GM19025 (cell line): Measurements from ENCODE around the gene SH2D2A.
"Not testable (repeated sequence)": the region's sequence is repeated elsewhere in the genome, so short reads cannot be mapped to it uniquely, and the experiment has no call there.

Source experiments
- ATAC-seq: cut with Tn5 transposase; IDR thresholded peaks from one replicate; pipeline ENCODE4 v1.9.1; 2021; ENCODE audit warnings: mild to moderate bottlenecking, low read depth, moderate library complexity; ENCODE audit not compliant: unreplicated experiment

Gene SH2D2A

DNA sequence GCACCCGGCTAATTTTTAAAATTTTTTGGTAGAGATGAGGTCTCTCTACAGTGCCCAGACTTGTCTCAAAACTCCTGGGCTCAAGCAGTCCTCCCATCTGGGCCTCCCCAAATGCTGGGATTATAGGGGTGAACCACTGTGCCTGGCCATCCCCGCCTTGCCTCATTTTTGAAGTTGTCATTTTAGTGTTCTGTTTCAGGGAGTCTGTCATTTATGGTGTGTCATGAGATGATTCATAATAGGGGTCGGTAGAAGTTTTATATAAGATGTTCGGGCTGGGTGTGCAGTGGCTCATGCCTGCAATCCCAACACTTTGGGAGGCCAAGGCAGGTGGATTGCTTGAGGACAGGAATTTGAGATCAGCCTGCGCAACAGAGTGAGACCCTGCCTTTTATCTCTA lies 40.8 kb downstream of the SH2D2A start:
- ATAC-seq = no peak

GRCh38 chr1:156773607-156774006 lies 43.0 kb downstream of the SH2D2A start:
- ATAC-seq = no peak

- ATAC-seq = no peak
Observed at GRCh38 chr1:156772728-156773497, 43.7 kb downstream of the SH2D2A start.

GRCh38 chr1:156772222-156772621 lies 44.4 kb downstream of the SH2D2A start:
- ATAC-seq = no peak

DNA sequence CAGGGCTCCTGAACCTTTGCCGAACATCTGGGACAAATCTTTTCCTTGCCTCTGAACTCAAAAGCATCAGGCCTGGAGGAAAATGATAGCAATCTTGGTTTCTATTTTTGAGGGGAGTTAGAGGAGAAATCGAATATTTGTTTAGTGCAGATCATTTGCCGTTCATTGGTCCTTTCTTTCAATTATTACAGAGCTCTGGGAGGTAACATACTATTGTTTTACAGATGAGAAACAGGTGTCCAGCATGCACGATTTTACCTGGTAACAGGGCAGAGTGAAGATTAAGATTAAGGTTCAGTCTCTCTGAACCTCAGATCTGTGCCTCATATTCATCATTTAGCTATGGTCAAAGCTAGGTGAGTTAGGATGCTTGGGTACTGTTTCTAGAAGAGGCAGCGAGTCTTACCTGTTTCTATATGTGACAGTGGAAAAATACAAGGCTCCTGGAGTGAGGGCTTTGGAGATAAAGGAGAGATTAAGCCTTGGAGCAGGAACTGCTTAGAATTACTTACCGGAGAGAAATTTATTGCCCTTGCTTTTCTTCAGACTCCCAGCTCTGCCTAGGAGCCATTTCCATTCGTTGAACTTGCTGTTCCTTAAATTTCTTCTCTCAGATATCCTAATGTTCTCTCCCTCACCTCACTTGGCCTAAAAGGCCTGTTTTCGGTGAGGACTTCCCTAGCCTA lies 47.9 kb downstream of the SH2D2A start:
- no peak for ATAC-seq

- ATAC-seq = no peak
Observed at GRCh38 chr1:156767879-156768604, 48.6 kb downstream of the SH2D2A start.

GRCh38 chr1:156767101-156767878 lies 49.4 kb downstream of the SH2D2A start, which contains the start of gene PRCC:
TSS of gene PRCC (plus strand) at chr1:156767535. CDS start at chr1:156767772, 237 bp downstream.
- ATAC-seq = peak; percentile 89

- peak; percentile 4 for ATAC-seq
Observed at GRCh38 chr1:156766298-156767100, 50.1 kb downstream of the SH2D2A start.

GRCh38 chr1:156765666-156766065 lies 51.0 kb downstream of the SH2D2A start:
- ATAC-seq = no peak

- not testable (repeated sequence) for ATAC-seq
Observed at GRCh38 chr1:156765136-156765535, 51.5 kb downstream of the SH2D2A start.

DNA sequence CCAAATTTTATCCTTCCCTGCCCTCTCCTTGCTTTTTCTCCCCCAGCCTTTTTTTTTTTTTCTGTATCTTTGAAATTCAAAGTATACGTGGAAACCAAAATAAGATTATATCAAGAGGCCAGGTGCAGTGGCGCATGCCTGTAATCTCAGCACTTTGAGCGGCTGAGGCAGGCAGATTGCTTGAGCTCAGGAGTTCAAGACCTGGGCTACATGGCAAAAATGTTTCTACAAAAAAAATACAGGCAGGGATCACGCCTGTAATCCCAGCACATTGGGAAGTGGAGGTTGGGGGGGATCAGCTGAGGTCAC lies 55.9 kb downstream of the SH2D2A start:
- ATAC-seq = no peak

DNA sequence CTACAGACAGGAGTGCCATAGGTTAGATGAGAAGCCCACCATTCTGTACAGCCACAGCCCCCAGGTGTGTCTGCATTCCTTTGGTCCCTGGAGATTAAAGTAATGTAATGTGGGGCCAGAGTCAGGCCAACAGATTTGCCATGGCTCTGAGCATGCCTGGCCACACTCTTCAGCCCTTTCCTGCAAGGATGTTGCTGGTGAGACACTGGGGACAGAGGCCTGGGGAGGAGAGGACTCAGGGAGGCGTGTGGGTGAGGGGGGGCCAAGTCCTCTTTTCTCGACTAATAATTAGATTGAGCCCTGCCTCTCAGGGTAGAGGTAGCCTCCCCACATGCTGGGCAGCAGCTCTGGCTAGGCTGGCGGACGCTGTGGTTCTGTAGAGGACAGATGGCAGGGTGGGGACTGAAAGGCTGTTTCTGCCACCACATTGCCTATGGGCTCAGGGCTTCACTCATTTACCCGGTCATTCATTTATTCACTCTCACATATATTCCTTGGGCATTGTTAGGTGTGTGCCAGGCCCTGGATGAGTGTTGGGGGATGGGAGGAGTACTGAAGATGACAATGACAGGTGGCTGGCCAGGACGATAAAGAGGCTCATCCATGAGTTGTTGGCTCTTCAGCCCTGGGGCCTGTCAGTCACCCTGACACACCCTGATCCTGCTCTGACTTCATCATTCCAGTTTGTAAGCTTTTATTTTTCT lies 56.4 kb downstream of the SH2D2A start:
- no peak for ATAC-seq

DNA sequence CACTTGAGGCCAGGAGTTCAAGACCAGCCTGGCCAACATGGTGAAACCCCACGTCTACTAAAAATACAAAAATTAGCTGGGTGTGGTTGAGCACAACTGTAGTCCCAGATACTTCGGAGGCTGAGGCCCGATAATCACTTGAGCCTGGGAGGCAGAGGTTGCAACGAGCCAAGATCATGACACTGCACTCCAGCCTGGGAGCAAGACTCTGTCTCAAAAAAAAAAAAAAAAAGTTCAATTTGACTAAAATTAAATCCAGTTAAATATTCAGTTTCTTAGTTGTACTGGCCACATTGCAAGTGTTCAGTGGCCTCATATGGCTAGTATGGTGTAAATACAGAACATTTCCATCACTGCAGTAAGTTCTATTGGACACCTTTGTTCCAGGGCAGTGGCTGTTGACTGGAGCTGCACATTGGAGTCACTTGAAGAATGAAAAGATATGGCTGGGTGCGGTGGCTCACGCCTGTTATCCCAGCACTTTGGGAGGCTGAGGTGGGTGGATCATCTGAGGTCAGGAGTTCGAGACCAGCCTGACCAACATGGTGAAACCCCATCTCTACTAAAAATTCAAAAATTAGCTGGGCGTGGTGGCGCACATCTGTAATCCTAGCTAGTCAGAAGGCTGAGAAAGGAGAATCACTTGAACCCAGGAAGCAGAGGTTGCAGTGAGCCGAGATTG lies 58.9 kb downstream of the SH2D2A start:
- not testable (repeated sequence) for ATAC-seq

DNA sequence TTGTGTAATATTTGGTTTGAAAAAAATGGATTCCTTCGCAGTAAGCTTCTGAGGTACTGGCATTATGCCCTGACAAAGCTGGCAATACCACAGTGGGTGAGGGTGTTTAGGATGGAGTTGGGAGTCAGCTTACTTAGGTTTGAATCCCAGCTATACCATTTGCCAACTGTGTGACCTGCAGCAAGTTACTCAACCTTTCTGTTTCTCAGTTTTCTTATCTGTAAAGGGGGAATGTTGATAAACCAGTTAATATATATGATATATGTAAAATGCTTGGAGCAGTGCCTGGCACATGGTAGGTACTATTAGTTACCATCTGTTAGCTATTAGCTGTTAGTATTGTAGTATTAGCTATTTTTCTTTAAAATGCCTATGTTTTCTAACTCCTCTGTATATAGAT lies 60.3 kb downstream of the SH2D2A start:
- ATAC-seq = no peak
